Glutamatergic neuron (in vitro differentiated cells): ENCODE results near the gene PLK1. TPM values are rescaled to one million over a fixed set of nuclear protein-coding genes. Genes with fewer than 3 reads are reported as not detected.

Experiments
- DNase-seq: peaks from one replicate; pipeline ENCODE4 v3.0.0; 2022
- H3K27ac Mint-ChIP-seq: one replicate; pipeline ENCODE4 v1.8.0; 2020; ENCODE audit warnings: mild to moderate bottlenecking, mixed read lengths, inconsistent platforms; ENCODE audit not compliant: unreplicated experiment
- H3K27me3 Mint-ChIP-seq: one replicate; pipeline ENCODE4 v1.8.0; 2020; ENCODE audit warnings: mild to moderate bottlenecking, moderate library complexity, mixed read lengths, inconsistent platforms; ENCODE audit not compliant: unreplicated experiment
- H3K36me3 Mint-ChIP-seq: one replicate; pipeline ENCODE4 v1.8.0; 2020; ENCODE audit warnings: mild to moderate bottlenecking, mixed read lengths, inconsistent platforms; ENCODE audit not compliant: unreplicated experiment
- H3K4me1 Mint-ChIP-seq: one replicate; pipeline ENCODE4 v1.8.0; 2020; ENCODE audit warnings: mild to moderate bottlenecking, low read depth, mixed read lengths, inconsistent platforms; ENCODE audit not compliant: unreplicated experiment
- H3K4me3 Mint-ChIP-seq: one replicate; pipeline ENCODE4 v1.8.0; 2020; ENCODE audit warnings: mild to moderate bottlenecking, mixed read lengths, inconsistent platforms; ENCODE audit not compliant: unreplicated experiment
- H3K9me3 Mint-ChIP-seq: one replicate; pipeline ENCODE4 v1.8.0; 2020; ENCODE audit warnings: mild to moderate bottlenecking, moderate library complexity, mixed read lengths, inconsistent platforms; ENCODE audit not compliant: unreplicated experiment
- CTCF ChIP-seq: fragments of 200-600 bp; sonication (generic); IDR thresholded peaks from one replicate; pipeline ENCODE4 v1.5.0; 2021; ENCODE audit not compliant: partially characterized antibody, unreplicated experiment
- total RNA-seq: library from RNA; stranded (reverse); fragmentation: NEBNext Ultra II Directional; extraction: Animal tissue kit (Norgen Biotek cat#: 25700); gene quantifications from one replicate; pipeline ENCODE4 v1.2.1, GENCODE V29; 2021; ENCODE audit not compliant: unreplicated experiment

Gene PLK1
- total RNA-seq, 1 donor from 2014 or later = 16.9 TPM

- no peaks in the 10 kb centered on the region for H3K4me1 Mint-ChIP-seq
- no peak overlapping the region for H3K4me3 Mint-ChIP-seq
- no peaks in the 10 kb centered on the region for H3K9me3 Mint-ChIP-seq
- no peaks in the 10 kb centered on the region for H3K36me3 Mint-ChIP-seq
- no peaks in the 10 kb centered on the region for H3K27me3 Mint-ChIP-seq
- no peak overlapping the region for H3K27ac Mint-ChIP-seq
- no peak for DNase-seq
- no peak for TF ChIP-seq CTCF
These were observed 9.8 kb upstream of the PLK1 start for GRCh38 chr16:23668873-23669272.

GRCh38 chr16:23670137-23670776 lies 8.4 kb upstream of the PLK1 start:
- H3K27ac Mint-ChIP-seq = no peak overlapping the region
- no peaks in the 10 kb centered on the region for H3K4me1 Mint-ChIP-seq
- H3K4me3 Mint-ChIP-seq = no peak overlapping the region
- TF ChIP-seq CTCF = no peak
- no peaks in the 10 kb centered on the region for H3K27me3 Mint-ChIP-seq
- no peak for DNase-seq
- H3K36me3 Mint-ChIP-seq = no peaks in the 10 kb centered on the region
- no peaks in the 10 kb centered on the region for H3K9me3 Mint-ChIP-seq

GRCh38 chr16:23673971-23674614 lies 4.6 kb upstream of the PLK1 start:
- DNase-seq = no peak
- no peak overlapping the region for H3K27ac Mint-ChIP-seq
- no peak overlapping the region for H3K4me3 Mint-ChIP-seq
- H3K4me1 Mint-ChIP-seq = no peaks in the 10 kb centered on the region
- no peaks in the 10 kb centered on the region for H3K27me3 Mint-ChIP-seq
- TF ChIP-seq CTCF = no peak
- H3K36me3 Mint-ChIP-seq = no peaks in the 10 kb centered on the region
- no peaks in the 10 kb centered on the region for H3K9me3 Mint-ChIP-seq

- H3K27me3 Mint-ChIP-seq = peaks cover 3% of the 10 kb centered on the region
- H3K36me3 Mint-ChIP-seq = no peaks in the 10 kb centered on the region
- DNase-seq = no peak
- no peak overlapping the region for H3K27ac Mint-ChIP-seq
- no peak for TF ChIP-seq CTCF
- no peaks in the 10 kb centered on the region for H3K9me3 Mint-ChIP-seq
- H3K4me1 Mint-ChIP-seq = peaks cover 6% of the 10 kb centered on the region
- H3K4me3 Mint-ChIP-seq = no peak overlapping the region
These were observed 1.7 kb upstream of the PLK1 start for GRCh38 chr16:23676924-23677480.
